Gastrocnemius medialis (tissue), 4 donors: ENCODE results near the gene MYO3B. TPM values are rescaled to one million over a fixed set of nuclear protein-coding genes. Genes with fewer than 3 reads are reported as not detected.

ENCODE experiments used
- ATAC-seq, 2 donors: fragments of 150-250 bp; one replicate each; pipeline ENCODE4 v1.9.1; 2016
- DNase-seq, 2 donors: peaks; one replicate each; pipeline ENCODE4 v3.0.0-alpha.2; 2019
- H3K27ac ChIP-seq, 4 donors: fragments of 200-600 bp; sonication (generic); 1 replicate in 1 of 4; 2 replicates in 3 of 4; pipeline ENCODE4 v1.5.1; 2016 to 2018; ENCODE audit warnings: mild to moderate bottlenecking in 2 of 4, moderate library complexity in 1 of 4
- H3K27me3 ChIP-seq, 3 donors: fragments of 200-600 bp; sonication (generic) in 2 of 3; 1 replicate in 1 of 3; 2 replicates in 2 of 3; pipeline versions ENCODE4 v1.5.1 to v1.6.0; 2016 to 2019; ENCODE audit warnings: mild to moderate bottlenecking in 1 of 3, moderate library complexity in 1 of 3
- H3K36me3 ChIP-seq, 2 donors: fragments of 200-600 bp; sonication (generic) in 1 of 2; one replicate each; pipeline ENCODE4 v1.5.1; 2017 to 2018
- H3K4me1 ChIP-seq, 2 donors: fragments of 200-600 bp; sonication (generic) in 1 of 2; one replicate each; pipeline ENCODE4 v1.5.1; 2016 to 2017; ENCODE audit warnings: mild to moderate bottlenecking in 2 of 2
- H3K4me3 ChIP-seq, 4 donors: fragments of 200-600 bp; sonication (generic) in 3 of 4; 1 replicate in 1 of 4; 2 replicates in 3 of 4; pipeline ENCODE4 v1.5.1; 2016 to 2019; ENCODE audit warnings: mild to moderate bottlenecking in 2 of 4
- H3K9me3 ChIP-seq, 3 donors: fragments of 200-600 bp; sonication (generic) in 2 of 3; 1 replicate in 1 of 3; 2 replicates in 2 of 3; pipeline ENCODE4 v1.5.1; 2016 to 2019
- POLR2A ChIP-seq, 2 donors: fragments of 450-650 bp; IDR thresholded peaks; one replicate each; pipeline ENCODE4 v1.6.1; 2017; ENCODE audit warnings: antibody characterized with exemption in 2 of 2, mild to moderate bottlenecking in 2 of 2, moderate library complexity in 2 of 2
- in situ Hi-C, 4 donors: fragments of 200-750 bp; cut with MboI; loops; one replicate each; pipeline versions ENCODE4 v1.15.0 to v1.8.0; 2017; ENCODE audit warnings: low sequenced_read_pairs in 4 of 4
- intact Hi-C: fragments of 100-400 bp; cut with DNase I; formaldehyde crosslinking; loops from one replicate; pipeline ENCODE4 v1.15.1; 2023; ENCODE audit warnings: low total_unique reads
- total RNA-seq, 4 donors: library from RNA; depleted of rRNA; stranded (reverse); fragments of >200 nt; gene quantifications; one replicate each; pipeline versions ENCODE4 v1.1.0 to v1.2.3, GENCODE V29; 2016
- TF ChIP-seq, protein P1 (sequence below), 5 experiments: fragments of 450-650 bp in 3 of 5; fragments of 200-600 bp in 2 of 5; sonication (generic) in 2 of 5; IDR thresholded peaks in 4 of 5; conservative IDR thresholded peaks in 1 of 5; 1 replicate in 4 of 5; 2 replicates in 1 of 5; pipeline ENCODE4 v1.5.1; 2016 to 2019; ENCODE audit warnings: antibody characterized with exemption in 5 of 5, mild to moderate bottlenecking in 3 of 5, moderate library complexity in 3 of 5

MYO3B gene
- total RNA-seq, 4 donors from 2014 or later = 0.07 to 0.27 TPM; not detected in 2

DNA sequence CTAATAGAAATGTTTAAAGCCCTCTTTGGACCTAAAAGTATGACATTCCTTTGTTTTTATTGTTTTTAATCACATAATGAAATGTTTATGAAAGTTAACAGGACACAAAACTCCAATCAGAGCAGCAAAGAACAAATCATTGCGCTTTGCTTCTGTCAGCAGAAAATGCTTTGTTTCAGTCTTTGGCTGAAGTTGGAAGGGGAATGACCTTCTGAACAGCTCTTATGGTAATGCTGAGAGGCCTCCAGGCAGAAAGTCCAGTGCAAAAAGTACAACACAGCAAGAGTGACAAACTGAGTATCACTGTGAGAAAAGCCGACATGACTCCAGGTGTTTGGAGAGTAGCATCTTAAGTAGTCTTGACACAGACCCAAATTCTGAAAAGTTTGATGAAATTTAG, 389.5 kb downstream of the MYO3B start:
- no peaks in the 10 kb centered on the region for H3K9me3 ChIP-seq
- H3K36me3 ChIP-seq = no peaks in the 10 kb centered on the region
- ATAC-seq (no peak), DNase-seq (no peak)
- no peak overlapping the region for H3K4me3 ChIP-seq
- intact Hi-C loops (no loop called here), in situ Hi-C loops (no loop called here)
- no peaks in the 10 kb centered on the region for H3K4me1 ChIP-seq
- H3K27me3 ChIP-seq = no peaks in the 10 kb centered on the region
- no peak overlapping the region for H3K27ac ChIP-seq
- TF ChIP-seq POLR2A (IDR thresholded peaks at IDR 0.05) = no peak
- TF ChIP-seq, protein P1, sequence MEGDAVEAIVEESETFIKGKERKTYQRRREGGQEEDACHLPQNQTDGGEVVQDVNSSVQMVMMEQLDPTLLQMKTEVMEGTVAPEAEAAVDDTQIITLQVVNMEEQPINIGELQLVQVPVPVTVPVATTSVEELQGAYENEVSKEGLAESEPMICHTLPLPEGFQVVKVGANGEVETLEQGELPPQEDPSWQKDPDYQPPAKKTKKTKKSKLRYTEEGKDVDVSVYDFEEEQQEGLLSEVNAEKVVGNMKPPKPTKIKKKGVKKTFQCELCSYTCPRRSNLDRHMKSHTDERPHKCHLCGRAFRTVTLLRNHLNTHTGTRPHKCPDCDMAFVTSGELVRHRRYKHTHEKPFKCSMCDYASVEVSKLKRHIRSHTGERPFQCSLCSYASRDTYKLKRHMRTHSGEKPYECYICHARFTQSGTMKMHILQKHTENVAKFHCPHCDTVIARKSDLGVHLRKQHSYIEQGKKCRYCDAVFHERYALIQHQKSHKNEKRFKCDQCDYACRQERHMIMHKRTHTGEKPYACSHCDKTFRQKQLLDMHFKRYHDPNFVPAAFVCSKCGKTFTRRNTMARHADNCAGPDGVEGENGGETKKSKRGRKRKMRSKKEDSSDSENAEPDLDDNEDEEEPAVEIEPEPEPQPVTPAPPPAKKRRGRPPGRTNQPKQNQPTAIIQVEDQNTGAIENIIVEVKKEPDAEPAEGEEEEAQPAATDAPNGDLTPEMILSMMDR (IDR thresholded peaks at IDR 0.05 in 4 of 5, conservative IDR thresholded peaks at IDR 0.05 in 1 of 5) = no peak

DNA sequence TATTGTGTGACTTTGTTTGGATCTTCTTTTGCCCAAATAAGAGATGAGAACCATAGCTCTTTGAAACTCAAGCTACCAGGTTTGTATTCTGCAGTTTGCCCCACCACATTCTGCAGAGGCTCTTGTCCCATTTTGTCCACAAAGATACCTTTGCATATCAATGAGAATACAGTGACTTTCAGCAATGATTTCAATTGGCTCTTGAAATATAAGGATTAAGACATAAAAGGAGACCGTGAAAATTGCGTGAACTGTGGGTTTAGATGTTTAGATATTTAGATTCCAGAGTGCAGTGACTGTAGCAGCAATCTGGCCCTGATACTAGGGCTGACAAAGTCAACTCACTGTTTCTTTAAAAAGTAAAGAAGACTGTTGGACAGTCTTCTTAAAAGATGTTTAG, 390.6 kb downstream of the MYO3B start:
- TF ChIP-seq POLR2A (IDR thresholded peaks at IDR 0.05) = no peak
- TF ChIP-seq, protein P1 (IDR thresholded peaks at IDR 0.05 in 4 of 5, conservative IDR thresholded peaks at IDR 0.05 in 1 of 5) = no peak
- intact Hi-C loops = no loop called here
- no peak for ATAC-seq
- Histone ChIP-seq H3K4me1 (no peaks in the 10 kb centered on the region), H3K9me3 (no peaks in the 10 kb centered on the region), H3K36me3 (no peaks in the 10 kb centered on the region), H3K27ac (no peak overlapping the region), H3K27me3 (no peaks in the 10 kb centered on the region), H3K4me3 (no peak overlapping the region)
- DNase-seq = no peak
- in situ Hi-C loops = no loop called here

DNA sequence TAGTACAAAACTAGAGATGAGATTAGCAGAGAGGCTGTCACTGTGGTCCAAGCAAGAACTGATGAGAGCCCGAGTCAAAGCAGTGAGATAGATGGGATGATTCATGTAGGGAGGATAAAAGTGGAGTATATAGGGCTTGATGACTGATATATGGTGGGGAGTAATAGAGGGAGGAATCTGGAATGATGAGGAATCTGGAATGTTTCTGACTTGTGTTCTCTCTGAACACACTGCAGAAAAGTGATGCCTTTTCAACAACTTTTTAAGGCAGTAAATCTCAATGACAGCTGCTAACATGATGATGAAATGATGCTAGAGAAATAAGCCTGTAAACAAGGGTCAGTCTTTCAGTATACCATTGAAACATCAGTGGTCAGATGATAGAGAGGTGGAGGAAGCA, 393.7 kb downstream of the MYO3B start:
- ATAC-seq (no peak), DNase-seq (no peak)
- Histone ChIP-seq H3K9me3 (no peaks in the 10 kb centered on the region), H3K27me3 (no peaks in the 10 kb centered on the region), H3K27ac (no peak overlapping the region), H3K4me3 (no peak overlapping the region), H3K4me1 (no peaks in the 10 kb centered on the region), H3K36me3 (no peaks in the 10 kb centered on the region)
- intact Hi-C loops = no loop called here
- TF ChIP-seq, protein P1 (IDR thresholded peaks at IDR 0.05 in 4 of 5, conservative IDR thresholded peaks at IDR 0.05 in 1 of 5) = no peak
- no peak for TF ChIP-seq POLR2A (IDR thresholded peaks at IDR 0.05)
- in situ Hi-C loops = no loop called here

DNA sequence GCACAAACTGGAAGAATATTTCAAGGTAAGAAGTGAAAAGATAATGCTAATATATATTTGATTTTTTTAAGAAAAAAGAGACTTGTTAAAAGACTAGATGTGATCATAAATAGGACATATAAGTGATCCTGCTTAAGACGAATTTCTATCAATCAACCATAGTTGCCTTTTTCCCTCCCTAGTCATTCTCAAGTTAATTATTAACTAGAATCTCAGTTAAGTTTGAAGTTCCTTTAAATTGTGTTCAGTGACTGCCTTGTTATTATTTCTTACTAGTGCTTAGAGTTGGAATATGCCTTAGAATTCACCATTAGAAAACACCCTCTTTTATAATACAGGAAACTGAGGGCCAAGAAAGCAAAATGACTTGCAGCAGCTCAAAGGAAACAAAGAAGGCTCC, 395.7 kb downstream of the MYO3B start:
- Histone ChIP-seq H3K27ac (no peak overlapping the region), H3K36me3 (no peaks in the 10 kb centered on the region), H3K9me3 (no peaks in the 10 kb centered on the region), H3K4me1 (no peaks in the 10 kb centered on the region), H3K4me3 (no peak overlapping the region), H3K27me3 (no peaks in the 10 kb centered on the region)
- intact Hi-C loops = no loop called here
- no peak for DNase-seq
- TF ChIP-seq, protein P1 (IDR thresholded peaks at IDR 0.05 in 4 of 5, conservative IDR thresholded peaks at IDR 0.05 in 1 of 5) = no peak
- TF ChIP-seq POLR2A (IDR thresholded peaks at IDR 0.05) = no peak
- no peak for ATAC-seq
- in situ Hi-C loops = no loop called here

DNA sequence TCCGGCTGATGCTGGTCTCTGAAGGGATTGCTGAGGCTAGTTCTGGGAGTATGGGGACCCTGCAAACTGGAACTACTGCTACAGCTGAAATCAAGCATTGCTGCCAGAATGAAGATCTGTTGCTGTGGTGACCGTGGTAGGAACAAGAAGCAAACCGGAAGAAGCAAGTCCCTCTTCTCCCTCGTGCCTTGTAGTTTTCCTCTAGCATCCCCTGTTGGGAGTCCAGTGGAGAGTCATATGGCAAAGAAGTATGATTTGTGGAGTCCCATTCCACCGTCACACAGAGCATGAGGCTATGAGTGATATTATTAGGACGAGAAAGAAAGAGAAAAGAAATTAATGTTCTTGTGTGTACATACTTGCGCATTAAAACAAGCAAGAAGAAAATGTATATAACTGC, 398.3 kb downstream of the MYO3B start:
- in situ Hi-C loops = no loop called here

More for the DNA sequence above, 398.3 kb downstream of the MYO3B start:
- Histone ChIP-seq H3K4me1 (no peaks in the 10 kb centered on the region), H3K9me3 (no peaks in the 10 kb centered on the region), H3K36me3 (no peaks in the 10 kb centered on the region), H3K27ac (no peak overlapping the region), H3K4me3 (no peak overlapping the region), H3K27me3 (no peaks in the 10 kb centered on the region)
- no peak for ATAC-seq
- intact Hi-C loops = no loop called here
- DNase-seq = no peak
- TF ChIP-seq, protein P1 (IDR thresholded peaks at IDR 0.05 in 4 of 5, conservative IDR thresholded peaks at IDR 0.05 in 1 of 5) = no peak
- no peak for TF ChIP-seq POLR2A (IDR thresholded peaks at IDR 0.05)
